H1 (cell line): ENCODE data around the gene PRAMEF9.
"Not testable (repeated sequence)": the region's sequence is repeated elsewhere in the genome, so short reads cannot be mapped to it uniquely, and the experiment has no call there.

Experiments used
- CTCF ChIP-seq, 3 experiments: IDR thresholded peaks; 1 replicate in 2 of 3; 2 replicates in 1 of 3; pipeline versions ENCODE4 v1.5.1 to v1.6.1; 2011; ENCODE audit warnings: low read length in 3 of 3, mild to moderate bottlenecking in 3 of 3, inconsistent platforms in 2 of 3, low read depth in 1 of 3, moderate library complexity in 1 of 3; ENCODE audit not compliant: insufficient read depth in 1 of 3; ENCODE audit errors: control extremely low read depth in 1 of 3
- E2F6 ChIP-seq: IDR thresholded peaks from 2 replicates; pipeline ENCODE4 v1.6.1; 2012; ENCODE audit warnings: inconsistent platforms
- EZH2 ChIP-seq: fragments of 200-600 bp; sonication (generic); IDR thresholded peaks from 2 replicates; pipeline ENCODE4 v1.7.1; 2012; ENCODE audit warnings: low read depth, mild to moderate bottlenecking, moderate library complexity, low read length, inconsistent platforms; ENCODE audit not compliant: severe bottlenecking
- HDAC6 ChIP-seq: IDR thresholded peaks from one replicate; pipeline ENCODE4 v1.7.1; 2012; ENCODE audit warnings: low read depth, mild to moderate bottlenecking, inconsistent platforms, low read length, moderate library complexity
- MAX ChIP-seq: IDR thresholded peaks from 2 replicates; pipeline ENCODE4 v1.6.1; 2012; ENCODE audit warnings: inconsistent platforms
- POLR2AphosphoS5 ChIP-seq: IDR thresholded peaks from 2 replicates; pipeline ENCODE4 v1.6.1; 2011; ENCODE audit warnings: low read depth, low read length
- RAD21 ChIP-seq, 2 experiments: IDR thresholded peaks in 1 of 2; conservative IDR thresholded peaks in 1 of 2; 2 replicates each; pipeline ENCODE4 v1.6.1; 2011; ENCODE audit warnings: low read depth in 2 of 2, low read length in 2 of 2, improper control_type of control experiment in 1 of 2, inconsistent platforms in 1 of 2, mild to moderate bottlenecking in 1 of 2, moderate library complexity in 1 of 2

DNA sequence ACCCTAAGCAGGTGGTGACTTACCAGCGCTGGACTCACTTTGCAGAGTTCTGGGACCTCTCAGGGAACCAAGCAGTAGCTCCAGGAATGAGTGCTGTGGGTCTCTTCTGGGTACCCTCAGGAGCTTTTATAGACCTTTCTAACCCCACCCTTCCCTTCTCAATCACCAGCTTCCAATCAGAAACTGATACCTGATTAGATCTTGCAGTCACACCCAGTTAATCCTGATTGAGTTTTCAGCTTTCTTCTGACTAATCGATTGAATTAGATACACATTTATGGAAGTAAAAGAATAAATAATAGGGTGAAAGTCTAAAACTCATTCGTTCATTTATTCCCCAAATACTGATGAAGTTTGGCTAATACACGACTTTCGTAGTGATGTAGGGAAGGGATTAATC is 29.7 kb downstream of the PRAMEF9 start, which contains the start of gene PRAMEF13:
- not testable (repeated sequence) for TF ChIP-seq CTCF (IDR thresholded peaks at IDR 0.05; ENCODE audit: control extremely low read depth in 1 of 3, insufficient read depth in 1 of 3, low read depth in 1 of 3, low read length in 3 of 3); HDAC6; EZH2; E2F6; MAX; RAD21 (IDR thresholded peaks at IDR 0.05 in 1 of 2, conservative IDR thresholded peaks at IDR 0.05 in 1 of 2; ENCODE audit: low read depth in 2 of 2, low read length in 2 of 2); POLR2AphosphoS5
